HepG2 (cell line): ENCODE measurements around the gene CTBP1. TPM values are rescaled to one million over a fixed set of nuclear protein-coding genes. Genes with fewer than 3 reads are reported as not detected.

Experiments used
- ARNT ChIP-seq: fragments of 450-650 bp; IDR thresholded peaks from 2 replicates; pipeline ENCODE4 v1.6.1; 2017
- FOXC1 ChIP-seq: sonication (generic); formaldehyde crosslinking; IDR thresholded peaks from 2 replicates; pipeline ENCODE4 v1.8.0; 2022; ENCODE audit warnings: mild to moderate bottlenecking, missing genetic modification reagents, borderline replicate concordance
- HOXA3 ChIP-seq: sonication (generic); formaldehyde crosslinking; IDR thresholded peaks from 2 replicates; pipeline ENCODE4 v1.5.0; 2020; ENCODE audit warnings: missing genetic modification reagents
- KLF16 ChIP-seq, 2 experiments: sonication (generic) in 1 of 2; formaldehyde crosslinking in 1 of 2; IDR thresholded peaks; 2 replicates each; pipeline versions ENCODE4 v1.6.1 to v1.8.0; 2016 to 2023; ENCODE audit warnings: missing genetic modification reagents in 2 of 2, missing compliant biosample characterization in 1 of 2
- MAFK ChIP-seq, 2 experiments: IDR thresholded peaks in 1 of 2; conservative IDR thresholded peaks in 1 of 2; 2 replicates each; pipeline ENCODE4 v1.6.1; 2011; ENCODE audit warnings: improper control_type of control experiment in 2 of 2, low read length in 2 of 2
- MATR3 ChIP-seq: sonication (generic); formaldehyde crosslinking; IDR thresholded peaks from 2 replicates; pipeline ENCODE4 v1.4.0; 2020; ENCODE audit warnings: missing genetic modification reagents
- MBNL3 ChIP-seq: fragments of 250-450 bp; sonication (Bioruptor Pico); conservative IDR thresholded peaks from 2 replicates; pipeline ENCODE4 v1.8.0; 2022; ENCODE audit warnings: mild to moderate bottlenecking, inconsistent platforms
- MTF2 ChIP-seq: sonication (generic); formaldehyde crosslinking; IDR thresholded peaks from 2 replicates; pipeline ENCODE4 v1.5.0; 2020; ENCODE audit warnings: missing genetic modification reagents, borderline replicate concordance
- NFE2L1 ChIP-seq: sonication (generic); formaldehyde crosslinking; IDR thresholded peaks from 2 replicates; pipeline ENCODE4 v1.4.0; 2020; ENCODE audit warnings: missing genetic modification reagents, mild to moderate bottlenecking, borderline replicate concordance
- POGZ ChIP-seq: sonication (generic); formaldehyde crosslinking; IDR thresholded peaks from 2 replicates; pipeline ENCODE4 v1.4.0; 2020; ENCODE audit warnings: mild to moderate bottlenecking, missing genetic modification reagents
- REL ChIP-seq: sonication (generic); formaldehyde crosslinking; conservative IDR thresholded peaks from 2 replicates; pipeline ENCODE4 v1.8.0; 2022; ENCODE audit warnings: mild to moderate bottlenecking, missing genetic modification reagents, moderate library complexity
- TEAD3 ChIP-seq: optimal IDR thresholded peaks from 2 replicates; pipeline ENCODE3; 2016; ENCODE audit warnings: borderline replicate concordance
- TMF1 ChIP-seq: sonication (generic); formaldehyde crosslinking; IDR thresholded peaks from 2 replicates; pipeline ENCODE4 v1.8.1; 2022; ENCODE audit warnings: low read depth, missing genetic modification reagents
- ZNF441 ChIP-seq: sonication (generic); formaldehyde crosslinking; IDR thresholded peaks from 2 replicates; pipeline ENCODE4 v1.7.0; 2021; ENCODE audit warnings: missing genetic modification reagents, borderline replicate concordance
- ZNF530 ChIP-seq: sonication (generic); formaldehyde crosslinking; IDR thresholded peaks from 2 replicates; pipeline ENCODE4 v1.5.0; 2020; ENCODE audit warnings: low read depth, mild to moderate bottlenecking, missing genetic modification reagents
- ZNF546 ChIP-seq: sonication (generic); formaldehyde crosslinking; conservative IDR thresholded peaks from 2 replicates; pipeline ENCODE4 v1.8.1; 2023; ENCODE audit warnings: mild to moderate bottlenecking, missing genetic modification reagents
- ZNF547 ChIP-seq: sonication (generic); formaldehyde crosslinking; IDR thresholded peaks from 2 replicates; pipeline ENCODE4 v1.5.1; 2020; ENCODE audit warnings: mild to moderate bottlenecking, missing genetic modification reagents
- ZNF558 ChIP-seq: sonication (generic); formaldehyde crosslinking; IDR thresholded peaks from 2 replicates; pipeline ENCODE4 v1.9.0; 2022; ENCODE audit warnings: mild to moderate bottlenecking, missing genetic modification reagents, borderline replicate concordance
- polyA plus RNA-seq, 8 experiments: library from polyadenylated mRNA; depleted of rRNA in 3 of 8; stranded (reverse) in 7 of 8; unstranded in 1 of 8; fragments of >200 nt; fragmentation: Illumina TruSeq in 4 of 8; extraction: Trizol in 4 of 8; gene quantifications; 2 replicates each; pipeline versions ENCODE4 v1.2.1 to v1.2.3, GENCODE V29; 2011 to 2016; ENCODE audit warnings: low read depth in 4 of 8, missing spikeins in 1 of 8, mixed read lengths in 1 of 8; ENCODE audit not compliant: insufficient read depth in 1 of 8
- total RNA-seq, 5 experiments: library from RNA; depleted of rRNA; stranded (reverse); fragments of >200 nt; fragmentation: Illumina TruSeq; extraction: Trizol; gene quantifications; 2 replicates each; pipeline ENCODE4 v1.2.3, GENCODE V29; 2016; ENCODE audit warnings: low read depth in 1 of 5
- TF ChIP-seq, protein P1 (sequence below): sonication (generic); formaldehyde crosslinking; IDR thresholded peaks from 2 replicates; pipeline ENCODE4 v1.5.0; 2020; ENCODE audit warnings: mild to moderate bottlenecking, missing genetic modification reagents
- TF ChIP-seq, protein P2 (sequence below): IDR thresholded peaks from 2 replicates; pipeline ENCODE4 v1.6.1; 2016; ENCODE audit warnings: low read depth, borderline replicate concordance
- TF ChIP-seq, protein P3 (sequence below): sonication (generic); formaldehyde crosslinking; conservative IDR thresholded peaks from 2 replicates; pipeline ENCODE4 v1.8.1; 2023; ENCODE audit warnings: missing genetic modification reagents
- TF ChIP-seq, protein P4 (sequence below): sonication (generic); formaldehyde crosslinking; IDR thresholded peaks from 2 replicates; pipeline ENCODE4 v1.4.0; 2020; ENCODE audit warnings: missing genetic modification reagents, borderline replicate concordance
- TF ChIP-seq, protein P5 (sequence below): sonication (generic); formaldehyde crosslinking; IDR thresholded peaks from 2 replicates; pipeline ENCODE4 v1.4.0; 2020; ENCODE audit warnings: missing genetic modification reagents

The CTBP1 gene
- total and polyA plus RNA-seq, 2 of the 13 experiments (the other 11 are each of a cell fraction or from before 2014, with no cell fraction given): 78.5 to 112 TPM

DNA sequence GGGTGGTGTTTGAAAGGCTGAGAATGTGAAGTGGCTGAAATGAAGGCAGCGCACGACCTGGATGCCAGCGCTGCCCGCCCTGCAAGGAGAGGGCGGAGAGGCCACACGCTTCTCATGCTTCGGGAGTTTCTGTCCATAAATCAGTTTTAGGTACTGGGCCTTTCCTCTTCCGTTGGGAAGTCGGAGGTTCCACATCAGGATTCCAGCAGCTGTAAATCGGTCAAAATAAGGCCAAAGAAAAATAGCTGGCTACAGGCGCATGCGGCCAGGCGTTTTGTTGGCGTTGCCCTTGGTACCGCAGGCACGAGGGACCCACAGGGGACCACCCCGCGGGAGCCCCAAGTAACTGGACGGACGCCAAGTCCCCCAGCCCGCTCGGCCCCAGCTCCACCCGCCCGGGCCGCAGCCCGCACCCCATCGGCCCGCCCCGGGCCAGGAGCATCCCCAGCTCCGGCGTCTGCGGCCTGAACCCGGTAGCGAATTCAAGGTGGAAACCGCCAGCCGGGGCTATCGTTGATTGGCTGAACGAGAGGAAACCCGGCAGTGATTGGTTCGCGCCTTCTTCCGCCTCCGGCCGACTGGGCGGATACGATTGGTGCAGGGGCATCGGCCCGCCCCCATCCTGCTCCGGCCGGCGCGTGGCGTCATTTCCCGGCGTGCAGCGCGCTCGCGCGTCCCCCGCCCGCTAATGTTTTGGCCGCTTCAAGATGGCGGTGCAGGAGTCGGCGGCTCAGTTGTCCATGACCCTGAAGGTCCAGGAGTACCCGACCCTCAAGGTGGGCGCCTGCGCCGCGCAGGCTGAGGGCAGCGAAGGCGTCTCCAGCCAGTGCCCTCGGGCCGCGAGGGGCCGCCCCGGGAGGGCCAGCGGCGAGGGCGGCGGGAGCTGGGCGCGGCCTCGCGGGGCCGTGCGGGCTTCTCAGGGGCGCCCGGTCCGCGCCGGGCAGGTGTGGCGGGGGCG is 40.6 kb upstream of the CTBP1 start, which contains the start of gene MAEA (continued):
- TF ChIP-seq, protein P1, sequence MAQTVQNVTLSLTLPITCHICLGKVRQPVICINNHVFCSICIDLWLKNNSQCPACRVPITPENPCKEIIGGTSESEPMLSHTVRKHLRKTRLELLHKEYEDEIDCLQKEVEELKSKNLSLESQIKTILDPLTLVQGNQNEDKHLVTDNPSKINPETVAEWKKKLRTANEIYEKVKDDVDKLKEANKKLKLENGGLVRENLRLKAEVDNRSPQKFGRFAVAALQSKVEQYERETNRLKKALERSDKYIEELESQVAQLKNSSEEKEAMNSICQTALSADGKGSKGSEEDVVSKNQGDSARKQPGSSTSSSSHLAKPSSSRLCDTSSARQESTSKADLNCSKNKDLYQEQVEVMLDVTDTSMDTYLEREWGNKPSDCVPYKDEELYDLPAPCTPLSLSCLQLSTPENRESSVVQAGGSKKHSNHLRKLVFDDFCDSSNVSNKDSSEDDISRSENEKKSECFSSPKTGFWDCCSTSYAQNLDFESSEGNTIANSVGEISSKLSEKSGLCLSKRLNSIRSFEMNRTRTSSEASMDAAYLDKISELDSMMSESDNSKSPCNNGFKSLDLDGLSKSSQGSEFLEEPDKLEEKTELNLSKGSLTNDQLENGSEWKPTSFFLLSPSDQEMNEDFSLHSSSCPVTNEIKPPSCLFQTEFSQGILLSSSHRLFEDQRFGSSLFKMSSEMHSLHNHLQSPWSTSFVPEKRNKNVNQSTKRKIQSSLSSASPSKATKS (CRISPR knock-in tag): no peak
- TF ChIP-seq, protein P2, sequence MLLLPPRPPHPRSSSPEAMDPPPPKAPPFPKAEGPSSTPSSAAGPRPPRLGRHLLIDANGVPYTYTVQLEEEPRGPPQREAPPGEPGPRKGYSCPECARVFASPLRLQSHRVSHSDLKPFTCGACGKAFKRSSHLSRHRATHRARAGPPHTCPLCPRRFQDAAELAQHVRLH: peak; percentile 9; the same call in 1 of the 2 replicates
- TF ChIP-seq ZNF530 (CRISPR knock-in tag) (no peak), KLF16 (CRISPR knock-in tag; IDR thresholded peaks at IDR 0.05) (peak in 1 of 2 experiments; percentile 78; a peak in 2 of 4 replicates), POGZ (peak; percentile 65), ZNF441 (CRISPR knock-in tag) (0 out of 2 replicates have a peak, but pooled peaks have one; percentile 14), ARNT (no peak), MTF2 (no peak), REL (CRISPR knock-in tag) (0 out of 2 replicates have a peak, but pooled peaks have one; percentile 53), MAFK (conservative IDR thresholded peaks at IDR 0.05 in 1 of 2, IDR thresholded peaks at IDR 0.05 in 1 of 2; ENCODE audit: low read length in 2 of 2) (no peak), NFE2L1 (CRISPR knock-in tag) (no peak), MATR3 (no peak), FOXC1 (no peak), HOXA3 (CRISPR knock-in tag) (peak; percentile 91), ZNF546 (peak; percentile 81; the same call in 1 of the 2 replicates), MBNL3 (no peak), ZNF547 (CRISPR knock-in tag) (peak; percentile 74), ZNF558 (CRISPR knock-in tag) (no peak; the same call in 1 of the 2 replicates), TEAD3 (CRISPR knock-in tag) (peak; percentile 64), TMF1 (CRISPR knock-in tag) (no peak)
- TF ChIP-seq, protein P3, sequence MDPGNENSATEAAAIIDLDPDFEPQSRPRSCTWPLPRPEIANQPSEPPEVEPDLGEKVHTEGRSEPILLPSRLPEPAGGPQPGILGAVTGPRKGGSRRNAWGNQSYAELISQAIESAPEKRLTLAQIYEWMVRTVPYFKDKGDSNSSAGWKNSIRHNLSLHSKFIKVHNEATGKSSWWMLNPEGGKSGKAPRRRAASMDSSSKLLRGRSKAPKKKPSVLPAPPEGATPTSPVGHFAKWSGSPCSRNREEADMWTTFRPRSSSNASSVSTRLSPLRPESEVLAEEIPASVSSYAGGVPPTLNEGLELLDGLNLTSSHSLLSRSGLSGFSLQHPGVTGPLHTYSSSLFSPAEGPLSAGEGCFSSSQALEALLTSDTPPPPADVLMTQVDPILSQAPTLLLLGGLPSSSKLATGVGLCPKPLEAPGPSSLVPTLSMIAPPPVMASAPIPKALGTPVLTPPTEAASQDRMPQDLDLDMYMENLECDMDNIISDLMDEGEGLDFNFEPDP (CRISPR knock-in tag): no peak
- TF ChIP-seq, protein P4, sequence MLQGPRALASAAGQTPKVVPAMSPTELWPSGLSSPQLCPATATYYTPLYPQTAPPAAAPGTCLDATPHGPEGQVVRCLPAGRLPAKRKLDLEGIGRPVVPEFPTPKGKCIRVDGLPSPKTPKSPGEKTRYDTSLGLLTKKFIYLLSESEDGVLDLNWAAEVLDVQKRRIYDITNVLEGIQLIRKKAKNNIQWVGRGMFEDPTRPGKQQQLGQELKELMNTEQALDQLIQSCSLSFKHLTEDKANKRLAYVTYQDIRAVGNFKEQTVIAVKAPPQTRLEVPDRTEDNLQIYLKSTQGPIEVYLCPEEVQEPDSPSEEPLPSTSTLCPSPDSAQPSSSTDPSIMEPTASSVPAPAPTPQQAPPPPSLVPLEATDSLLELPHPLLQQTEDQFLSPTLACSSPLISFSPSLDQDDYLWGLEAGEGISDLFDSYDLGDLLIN (CRISPR knock-in tag): no peak
- TF ChIP-seq, protein P5, sequence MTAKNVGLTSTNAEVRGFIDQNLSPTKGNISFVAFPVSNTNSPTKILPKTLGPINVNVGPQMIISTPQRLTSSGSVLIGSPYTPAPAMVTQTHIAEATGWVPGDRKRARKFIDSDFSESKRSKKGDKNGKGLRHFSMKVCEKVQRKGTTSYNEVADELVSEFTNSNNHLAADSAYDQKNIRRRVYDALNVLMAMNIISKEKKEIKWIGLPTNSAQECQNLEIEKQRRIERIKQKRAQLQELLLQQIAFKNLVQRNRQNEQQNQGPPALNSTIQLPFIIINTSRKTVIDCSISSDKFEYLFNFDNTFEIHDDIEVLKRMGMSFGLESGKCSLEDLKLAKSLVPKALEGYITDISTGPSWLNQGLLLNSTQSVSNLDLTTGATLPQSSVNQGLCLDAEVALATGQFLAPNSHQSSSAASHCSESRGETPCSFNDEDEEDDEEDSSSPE: peak; percentile 96
